NOMO-1 (cell line): ENCODE results near the gene KCNT2.
"Not testable (repeated sequence)": the region's sequence is repeated elsewhere in the genome, so short reads cannot be mapped to it uniquely, and the experiment has no call there.

Experiments used
- DNase-seq, 2 experiments: peaks; one replicate each; lab custom pipeline; 2025; ENCODE audit not compliant: unreplicated experiment in 2 of 2; lab: John Stamatoyannopoulos, UW

KCNT2 gene

GRCh38 chr1:196517193-196517592 is 91.0 kb downstream of the KCNT2 start:
- DNase-seq, result no peak

GRCh38 chr1:196516373-196516772 is 91.9 kb downstream of the KCNT2 start:
- DNase-seq, result no peak

GRCh38 chr1:196515904-196516303 is 92.3 kb downstream of the KCNT2 start:
- DNase-seq, result no peak

- no peak for DNase-seq
Observed at GRCh38 chr1:196513821-196514220, 94.4 kb downstream of the KCNT2 start.

GRCh38 chr1:196510451-196510850 is 97.8 kb downstream of the KCNT2 start:
- DNase-seq, result no peak

- not testable (repeated sequence) for DNase-seq
Observed at GRCh38 chr1:196504224-196504623, 104.0 kb downstream of the KCNT2 start.

GRCh38 chr1:196502437-196502836 is 105.8 kb downstream of the KCNT2 start:
- no peak for DNase-seq

GRCh38 chr1:196501760-196502428 is 106.3 kb downstream of the KCNT2 start:
- DNase-seq, result no peak

- no peak for DNase-seq
Observed at GRCh38 chr1:196497817-196498216, 110.4 kb downstream of the KCNT2 start.

- DNase-seq, result no peak
Observed at GRCh38 chr1:196494766-196495165, 113.5 kb downstream of the KCNT2 start.

- no peak for DNase-seq
Observed at GRCh38 chr1:196493881-196494280, 114.4 kb downstream of the KCNT2 start.

- no peak for DNase-seq
Observed at GRCh38 chr1:196488579-196488978, 119.7 kb downstream of the KCNT2 start.

GRCh38 chr1:196486346-196486745 is 121.9 kb downstream of the KCNT2 start:
- DNase-seq, result no peak

- DNase-seq, result no peak
Observed at GRCh38 chr1:196481616-196482015, 126.6 kb downstream of the KCNT2 start.

- DNase-seq, result no peak
Observed at GRCh38 chr1:196477262-196477661, 131.0 kb downstream of the KCNT2 start.

- no peak for DNase-seq
Observed at GRCh38 chr1:196467230-196467925, 140.9 kb downstream of the KCNT2 start.

GRCh38 chr1:196466654-196467053 is 141.6 kb downstream of the KCNT2 start:
- no peak for DNase-seq

GRCh38 chr1:196466166-196466565 is 142.1 kb downstream of the KCNT2 start:
- no peak for DNase-seq

GRCh38 chr1:196464480-196464941 is 143.7 kb downstream of the KCNT2 start:
- DNase-seq, result no peak

- no peak for DNase-seq
Observed at GRCh38 chr1:196462086-196462485, 146.2 kb downstream of the KCNT2 start.

- DNase-seq, result no peak
Observed at GRCh38 chr1:196461521-196461920, 146.7 kb downstream of the KCNT2 start.

GRCh38 chr1:196459383-196459782 is 148.9 kb downstream of the KCNT2 start:
- no peak for DNase-seq
